Body of pancreas (tissue), 4 donors: Measurements from ENCODE around the gene CHRND.

Experiments used
- CTCF ChIP-seq, 7 experiments: fragments of 450-650 bp in 4 of 7; fragments of 200-600 bp in 3 of 7; sonication (generic) in 3 of 7; IDR thresholded peaks; one replicate each; pipeline ENCODE4 v1.5.1; 2016 to 2019; ENCODE audit warnings: antibody characterized with exemption in 7 of 7
- POLR2A ChIP-seq, 3 donors: fragments of 450-650 bp; IDR thresholded peaks; one replicate each; pipeline ENCODE4 v1.6.1; 2016; ENCODE audit warnings: antibody characterized with exemption in 3 of 3, mild to moderate bottlenecking in 2 of 3

- TF ChIP-seq CTCF (IDR thresholded peaks at IDR 0.05), result no peak
- no peak for TF ChIP-seq POLR2A (IDR thresholded peaks at IDR 0.05)
These were observed 31.4 kb upstream of the CHRND start for GRCh38 chr2:232494542-232494941.
